NCI-H2171 treated with DMSO at 0.1 percent for 48 hours (cell line): ENCODE measurements around the gene CUL1.

ENCODE experiments used
- DNase-seq: peaks from one replicate; lab custom pipeline; 2025; lab: John Stamatoyannopoulos, UW

The CUL1 gene

GRCh38 chr7:148804343-148805235, 105.9 kb downstream of the CUL1 start:
- no peak for DNase-seq

- no peak for DNase-seq
These were observed 107.5 kb downstream of the CUL1 start for GRCh38 chr7:148806187-148806586.

DNA sequence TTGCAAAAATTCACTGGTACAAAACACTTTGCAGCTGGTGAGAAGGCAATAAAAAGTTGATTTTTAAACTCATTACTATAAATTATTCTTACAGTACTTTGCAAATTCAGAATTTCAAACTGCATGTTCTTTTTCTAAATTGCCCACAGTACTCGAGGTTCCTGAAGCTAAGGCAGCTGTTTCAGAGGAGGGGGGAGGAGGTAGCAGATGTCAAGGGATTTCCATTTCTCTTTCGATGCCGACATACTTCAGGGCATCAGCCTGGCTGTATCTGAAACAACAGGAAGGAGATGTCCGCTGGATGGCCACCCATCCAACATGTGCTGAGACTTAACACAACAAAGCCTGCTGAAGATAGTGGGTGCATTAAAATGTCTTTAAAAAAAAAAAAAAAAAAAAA, 108.7 kb downstream of the CUL1 start:
- peak; percentile 64 for DNase-seq

DNA sequence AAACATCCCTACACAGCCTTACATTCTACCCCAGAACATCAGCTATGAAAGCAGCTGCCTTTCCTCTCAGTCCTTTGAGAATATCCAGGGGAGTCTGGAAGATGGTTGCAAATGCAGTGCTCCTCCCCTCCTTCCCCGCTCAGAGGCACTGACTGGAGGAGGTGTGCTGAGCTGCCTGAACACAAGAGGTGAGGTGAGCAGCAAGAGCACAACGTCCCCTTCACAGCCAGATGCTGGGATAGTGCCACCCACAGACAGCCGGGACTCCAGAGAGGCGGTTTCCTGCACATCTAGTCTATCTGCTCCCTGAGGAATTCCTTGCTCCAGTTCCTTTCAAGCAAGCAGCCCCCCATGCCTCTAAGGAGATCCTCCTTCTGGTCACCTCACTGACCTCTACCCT, 111.2 kb downstream of the CUL1 start:
- DNase-seq: no peak

- no peak for DNase-seq
These were observed 113.2 kb downstream of the CUL1 start for GRCh38 chr7:148811892-148812291.

DNA sequence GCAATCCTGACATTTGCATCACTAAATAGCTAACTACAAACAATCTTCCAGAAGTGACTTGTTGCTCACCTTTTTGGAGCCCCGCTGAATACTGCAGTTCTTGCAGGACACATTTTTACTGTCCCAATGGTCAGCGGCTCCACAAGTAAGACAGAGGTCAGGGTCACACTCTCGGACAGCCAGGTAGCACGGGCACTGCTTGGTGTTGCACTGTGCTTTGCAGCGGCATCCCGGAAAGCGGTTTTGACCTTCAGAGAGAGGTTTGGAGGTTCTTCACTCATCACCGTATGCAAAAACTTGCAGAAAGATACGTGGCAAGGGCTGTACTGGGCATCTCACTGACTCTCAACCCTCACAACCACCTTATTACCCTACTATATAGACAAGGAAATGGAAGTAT, 115.2 kb downstream of the CUL1 start:
- no peak for DNase-seq

GRCh38 chr7:148814922-148815559, 116.3 kb downstream of the CUL1 start:
- no peak for DNase-seq

GRCh38 chr7:148815612-148816011, 116.9 kb downstream of the CUL1 start:
- DNase-seq: no peak

DNA sequence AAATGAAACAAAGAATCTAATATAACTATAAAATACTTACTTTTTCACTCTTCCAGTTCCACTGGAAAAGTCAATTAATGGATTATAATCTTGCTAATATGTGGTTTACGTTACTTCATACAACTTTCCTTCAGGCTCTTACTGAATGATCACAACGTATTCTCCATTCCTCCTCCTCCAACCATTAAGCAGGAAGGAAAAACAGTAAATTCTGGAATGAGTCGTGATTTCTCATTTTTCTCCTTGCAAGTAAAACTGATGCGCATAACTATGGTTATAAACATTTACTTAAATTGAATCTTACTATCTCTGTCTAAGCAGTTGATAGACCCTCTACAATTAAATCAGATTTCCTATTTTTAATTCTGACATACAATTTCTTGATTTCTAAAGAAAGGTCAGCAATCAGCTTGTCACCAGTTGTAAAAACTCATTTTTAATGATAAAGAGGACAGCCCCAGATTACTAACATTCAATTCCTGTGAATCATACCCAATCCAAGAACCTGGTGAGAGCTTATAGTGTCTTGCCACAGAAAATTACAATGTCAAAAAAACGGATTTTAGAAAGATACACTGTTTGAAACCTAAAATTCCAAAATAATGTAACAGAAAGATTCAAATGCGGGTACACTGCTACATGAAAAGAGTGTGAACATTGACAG, 121.1 kb downstream of the CUL1 start:
- DNase-seq: no peak

DNA sequence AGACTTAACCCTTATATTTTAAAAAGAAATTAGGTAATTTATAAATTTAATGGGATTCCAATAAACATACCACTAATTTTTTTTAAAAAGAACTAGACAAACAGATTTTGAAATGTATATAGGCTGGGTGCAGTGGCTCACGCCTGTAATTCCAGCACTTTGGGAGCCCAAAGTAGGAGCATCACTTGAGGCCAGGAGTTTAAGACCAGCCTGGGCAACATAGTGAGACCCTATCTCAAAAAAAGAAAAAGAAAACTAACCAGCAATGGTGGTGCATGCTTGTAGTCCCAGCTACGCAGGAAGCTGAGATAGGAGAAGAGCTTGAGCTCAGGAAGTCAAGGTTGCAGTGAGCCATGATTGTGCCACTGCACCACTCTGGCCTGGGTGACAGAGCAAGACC, 122.7 kb downstream of the CUL1 start:
- no peak for DNase-seq

- no peak for DNase-seq
These were observed 126.2 kb downstream of the CUL1 start for GRCh38 chr7:148824864-148825263.

DNA sequence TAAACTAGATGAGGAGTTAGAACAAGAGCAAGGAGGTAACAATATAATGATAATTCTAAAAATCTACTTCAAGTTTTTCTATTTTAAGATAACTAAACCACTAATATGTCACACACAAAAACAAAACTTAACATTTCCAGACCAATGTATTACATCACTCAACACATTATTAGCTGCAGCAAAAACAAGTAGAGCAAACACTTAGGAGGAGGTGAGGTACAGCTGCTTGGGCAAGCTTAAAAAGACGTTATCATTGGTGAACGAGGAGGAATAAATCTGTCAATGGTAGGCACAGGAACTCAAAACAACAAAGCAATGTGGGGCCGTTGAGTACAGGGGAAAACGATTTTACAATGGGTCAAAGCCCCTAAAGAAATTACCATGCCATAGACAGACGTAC, 126.6 kb downstream of the CUL1 start:
- no peak for DNase-seq

DNA sequence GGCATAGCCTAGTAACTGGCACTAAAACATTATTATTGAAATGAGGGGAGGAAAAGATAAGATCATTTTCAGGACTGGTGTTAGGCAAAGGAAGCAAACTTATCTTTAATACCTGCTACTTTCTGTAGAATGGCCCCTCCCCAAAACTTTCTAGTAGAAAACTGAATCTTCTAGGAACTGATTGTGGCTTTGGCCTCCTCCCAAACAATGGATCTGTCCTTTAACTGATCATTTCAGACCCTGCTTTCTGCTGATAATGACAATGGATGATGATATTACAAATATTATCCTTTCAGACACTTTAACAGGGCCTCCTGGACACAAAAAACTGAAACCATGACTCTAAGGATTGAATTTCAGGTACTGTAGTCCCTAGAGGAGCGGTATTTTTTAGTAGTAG, 130.3 kb downstream of the CUL1 start:
- no peak for DNase-seq

GRCh38 chr7:148830897-148831692, 132.4 kb downstream of the CUL1 start:
- no peak for DNase-seq

DNA sequence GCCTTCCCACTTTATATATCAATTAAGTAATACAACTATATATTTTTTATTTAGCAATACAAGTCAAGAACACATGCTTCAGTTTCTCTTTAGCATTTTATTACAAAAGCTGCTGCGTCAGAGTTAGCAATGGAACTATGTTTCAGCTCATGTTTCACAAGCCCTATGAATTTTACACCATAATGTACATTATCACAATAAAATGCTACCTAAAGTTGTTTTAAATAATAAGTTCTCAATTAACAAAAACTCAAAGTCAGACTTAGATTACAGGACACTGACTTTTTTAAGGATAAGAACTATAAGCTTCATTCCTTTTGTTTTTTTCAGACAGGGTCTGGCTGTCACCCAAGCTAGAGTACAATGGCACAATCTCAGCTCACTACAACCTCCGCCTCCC, 133.1 kb downstream of the CUL1 start:
- DNase-seq: no peak

GRCh38 chr7:148834605-148835004, 135.9 kb downstream of the CUL1 start:
- no peak for DNase-seq

DNA sequence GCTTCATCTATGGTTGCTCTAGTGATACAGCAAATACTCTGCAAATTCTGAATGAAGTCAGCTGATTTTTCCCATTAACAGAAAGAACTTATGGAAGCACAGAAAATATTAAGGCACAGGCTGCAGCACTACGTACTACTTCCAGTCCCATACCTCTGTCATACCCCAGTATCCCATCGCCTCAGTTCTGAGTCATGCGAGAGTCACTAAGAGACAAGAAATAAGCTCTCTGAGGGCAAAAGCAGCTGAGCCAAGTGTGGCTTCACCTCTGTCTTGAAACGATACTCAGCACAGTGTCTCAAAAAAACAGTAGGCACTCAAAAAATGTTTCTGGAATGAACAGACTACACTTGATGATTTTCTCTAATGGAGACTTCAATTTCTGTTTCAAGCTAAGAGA, 137.2 kb downstream of the CUL1 start:
- DNase-seq: no peak

GRCh38 chr7:148838905-148839304, 140.2 kb downstream of the CUL1 start:
- DNase-seq: no peak

GRCh38 chr7:148847815-148848734, 149.4 kb downstream of the CUL1 start:
- peak; percentile 8 for DNase-seq

DNA sequence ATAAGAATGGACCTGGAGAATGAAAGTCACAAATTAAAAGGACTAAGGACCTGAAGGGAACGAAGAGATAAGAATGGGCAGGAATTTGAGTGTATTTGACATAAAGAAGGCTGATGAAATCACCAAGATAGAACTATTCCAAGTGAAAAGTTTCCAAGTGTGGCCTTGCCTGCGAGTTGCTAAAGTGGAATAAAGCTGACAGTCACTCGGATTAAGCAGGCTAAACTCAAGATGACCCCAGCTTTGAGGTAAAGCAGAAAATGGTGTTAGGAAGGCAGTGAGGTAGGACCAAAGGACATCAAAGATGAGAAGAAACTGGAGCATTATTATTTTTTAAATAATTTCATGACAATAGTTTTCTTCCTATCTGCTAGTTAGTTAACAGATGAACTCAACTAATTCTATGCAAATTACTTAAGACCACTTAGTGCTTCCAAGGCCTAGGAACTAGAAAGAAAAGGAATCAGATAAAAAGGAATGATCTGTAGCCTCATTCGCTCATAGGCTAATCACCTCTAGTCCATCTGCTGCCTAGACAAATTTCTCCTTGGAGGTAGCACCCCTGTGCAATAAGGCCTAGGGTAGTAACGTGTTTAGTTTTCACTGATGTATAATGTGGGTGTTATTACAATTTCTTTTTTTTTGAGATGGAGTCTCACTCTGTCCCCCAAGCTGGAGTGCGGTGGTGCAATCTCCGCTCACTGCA, 150.8 kb downstream of the CUL1 start:
- no peak for DNase-seq
